HepG2 (cell line): ENCODE results near the gene RIPOR3. TPM values are rescaled to one million over a fixed set of nuclear protein-coding genes. Genes with fewer than 3 reads are reported as not detected.
A peak's percentile ranks its signal among the peaks of the same experiment; 100 is the strongest.

Experiments
- CCAR2 ChIP-seq: fragments of 200-400 bp; formaldehyde crosslinking; optimal IDR thresholded peaks from 2 replicates; pipeline ENCODE3; 2018; ENCODE audit warnings: low read depth, mild to moderate bottlenecking, low read length, moderate library complexity
- FOXP1 ChIP-seq, 2 experiments: fragments of 450-650 bp in 1 of 2; IDR thresholded peaks; 2 replicates each; pipeline ENCODE4 v1.6.1; 2017 to 2018; ENCODE audit warnings: antibody characterized with exemption in 1 of 2
- KAT2B ChIP-seq: fragments of 150-350 bp; IDR thresholded peaks from 2 replicates; pipeline ENCODE4 v1.6.1; 2014; ENCODE audit warnings: low read depth, low read length, borderline replicate concordance
- NCOA5 ChIP-seq: sonication (generic); formaldehyde crosslinking; IDR thresholded peaks from 2 replicates; pipeline ENCODE4 v1.4.0; 2020; ENCODE audit warnings: missing genetic modification reagents
- PAX8 ChIP-seq: sonication (generic); formaldehyde crosslinking; IDR thresholded peaks from 2 replicates; pipeline ENCODE4 v1.8.0; 2022; ENCODE audit warnings: mild to moderate bottlenecking, missing genetic modification reagents, borderline replicate concordance
- PHF20 ChIP-seq: sonication (generic); formaldehyde crosslinking; IDR thresholded peaks from 2 replicates; pipeline ENCODE4 v1.5.0; 2020; ENCODE audit warnings: mild to moderate bottlenecking, missing genetic modification reagents
- POLR2AphosphoS5 ChIP-seq: IDR thresholded peaks from 2 replicates; pipeline ENCODE4 v1.6.1; 2012; ENCODE audit warnings: low read depth, low read length
- RBFOX2 ChIP-seq: fragments of 200-400 bp; formaldehyde crosslinking; IDR thresholded peaks from 2 replicates; pipeline ENCODE4 v1.6.1; 2017; ENCODE audit warnings: low read depth, mild to moderate bottlenecking, low read length
- RBM22 ChIP-seq: fragments of 200-400 bp; formaldehyde crosslinking; optimal IDR thresholded peaks from 2 replicates; pipeline ENCODE3; 2017; ENCODE audit warnings: mild to moderate bottlenecking, low read length, moderate library complexity
- SIN3A ChIP-seq: IDR thresholded peaks from 2 replicates; pipeline ENCODE4 v1.6.1; 2011; ENCODE audit warnings: low read depth, mild to moderate bottlenecking, control low read depth, low read length, borderline replicate concordance
- ZBTB20 ChIP-seq: sonication (generic); formaldehyde crosslinking; IDR thresholded peaks from 2 replicates; pipeline ENCODE4 v1.8.1; 2023; ENCODE audit warnings: missing genetic modification reagents, low read depth, mild to moderate bottlenecking, borderline replicate concordance
- ZMAT3 ChIP-seq: sonication (generic); formaldehyde crosslinking; conservative IDR thresholded peaks from 2 replicates; pipeline ENCODE4 v1.7.0; 2021; ENCODE audit warnings: missing genetic modification reagents
- ZNF230 ChIP-seq: sonication (generic); formaldehyde crosslinking; IDR thresholded peaks from 2 replicates; pipeline ENCODE4 v1.4.0; 2020; ENCODE audit warnings: mild to moderate bottlenecking, missing genetic modification reagents
- ZNF329 ChIP-seq: sonication (generic); formaldehyde crosslinking; IDR thresholded peaks from 2 replicates; pipeline ENCODE4 v1.9.0; 2021; ENCODE audit warnings: low read depth, mild to moderate bottlenecking, missing genetic modification reagents
- ZNF496 ChIP-seq: sonication (generic); formaldehyde crosslinking; IDR thresholded peaks from 2 replicates; pipeline ENCODE4 v1.8.1; 2023; ENCODE audit warnings: mild to moderate bottlenecking, moderate library complexity, missing genetic modification reagents; ENCODE audit not compliant: insufficient replicate concordance
- ZNF616 ChIP-seq: sonication (generic); formaldehyde crosslinking; IDR thresholded peaks from 2 replicates; pipeline ENCODE4 v1.5.0; 2020; ENCODE audit warnings: low read depth, mild to moderate bottlenecking, missing genetic modification reagents
- ZNF652 ChIP-seq: IDR thresholded peaks from 2 replicates; pipeline ENCODE4 v1.6.1; 2016; ENCODE audit warnings: low read depth, borderline replicate concordance
- polyA plus RNA-seq, 8 experiments: library from polyadenylated mRNA; depleted of rRNA in 3 of 8; stranded (reverse) in 7 of 8; unstranded in 1 of 8; fragments of >200 nt; fragmentation: Illumina TruSeq in 4 of 8; extraction: Trizol in 4 of 8; gene quantifications; 2 replicates each; pipeline versions ENCODE4 v1.2.1 to v1.2.3, GENCODE V29; 2011 to 2016; ENCODE audit warnings: low read depth in 4 of 8, missing spikeins in 1 of 8, mixed read lengths in 1 of 8; ENCODE audit not compliant: insufficient read depth in 1 of 8
- total RNA-seq, 5 experiments: library from RNA; depleted of rRNA; stranded (reverse); fragments of >200 nt; fragmentation: Illumina TruSeq; extraction: Trizol; gene quantifications; 2 replicates each; pipeline ENCODE4 v1.2.3, GENCODE V29; 2016; ENCODE audit warnings: low read depth in 1 of 5
- TF ChIP-seq, protein P1 (sequence below): fragments of 450-650 bp; IDR thresholded peaks from 2 replicates; pipeline ENCODE4 v1.6.1; 2016
- TF ChIP-seq, protein P2 (sequence below), 2 experiments: sonication (generic) in 1 of 2; formaldehyde crosslinking in 1 of 2; IDR thresholded peaks; 2 replicates each; pipeline versions ENCODE4 v1.4.0 to v1.6.1; 2018 to 2020; ENCODE audit warnings: missing genetic modification reagents in 2 of 2, borderline replicate concordance in 1 of 2, low read depth in 1 of 2, mild to moderate bottlenecking in 1 of 2, missing biosample characterization in 1 of 2
- TF ChIP-seq, protein P3 (sequence below): sonication (generic); formaldehyde crosslinking; IDR thresholded peaks from 2 replicates; pipeline ENCODE4 v1.4.0; 2020; ENCODE audit warnings: missing genetic modification reagents

RIPOR3 gene
- total and polyA plus RNA-seq, 2 of the 13 experiments (the other 11 are each of a cell fraction or from before 2014, with no cell fraction given): 0.18 TPM; not detected in 1

DNA sequence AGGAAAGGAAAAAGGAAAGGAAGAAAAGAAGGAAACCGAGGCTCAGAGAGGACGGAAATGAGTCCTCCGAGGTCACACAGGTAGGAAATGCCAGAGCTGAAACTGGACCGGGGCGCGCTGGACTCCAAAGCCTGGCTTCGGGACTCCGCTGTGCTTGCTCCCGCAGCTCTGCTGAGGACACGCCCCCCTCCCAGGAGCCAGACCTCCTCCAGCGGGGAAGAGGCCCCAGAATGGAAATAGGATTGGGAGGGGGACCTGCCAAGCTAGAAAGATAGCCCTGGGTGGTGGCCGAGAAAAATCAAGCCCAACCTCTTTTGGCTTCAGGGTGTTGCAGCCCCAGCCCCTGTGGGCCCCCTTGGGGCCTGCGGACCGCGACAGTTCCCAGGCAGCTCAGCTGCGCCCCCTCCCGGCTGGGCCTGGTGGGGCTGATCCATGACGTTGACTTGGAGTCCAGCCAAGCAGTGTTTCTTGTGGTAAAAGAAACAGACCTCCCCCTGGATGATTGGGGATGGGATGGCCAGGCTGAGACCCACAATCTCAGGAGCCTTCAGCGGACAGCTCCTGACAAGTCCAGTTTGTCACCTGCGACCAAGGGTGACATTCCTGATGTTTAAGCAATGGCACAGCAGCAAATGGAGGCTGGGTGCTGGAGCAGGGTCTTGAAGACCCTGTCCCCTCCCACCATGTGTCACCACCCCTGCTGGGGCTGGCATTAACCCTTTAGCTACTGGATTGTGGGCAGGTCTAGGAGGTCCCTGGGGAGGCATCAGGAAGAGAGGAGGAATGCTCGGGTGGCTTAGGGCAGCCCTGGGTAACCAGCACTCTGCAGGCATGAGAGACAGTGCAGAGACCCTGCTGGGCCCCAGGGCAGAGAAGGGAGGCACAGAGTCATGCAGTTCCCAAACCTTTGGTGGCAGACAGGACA, 55.4 kb downstream of the RIPOR3 start (continued):
- TF ChIP-seq ZNF329 (CRISPR knock-in tag): no peak
- TF ChIP-seq ZNF230 (CRISPR knock-in tag): 0 out of 2 replicates have a peak, but pooled peaks have one; percentile 16
- TF ChIP-seq SIN3A: no peak
- TF ChIP-seq RBM22: no peak
- TF ChIP-seq, protein P1, sequence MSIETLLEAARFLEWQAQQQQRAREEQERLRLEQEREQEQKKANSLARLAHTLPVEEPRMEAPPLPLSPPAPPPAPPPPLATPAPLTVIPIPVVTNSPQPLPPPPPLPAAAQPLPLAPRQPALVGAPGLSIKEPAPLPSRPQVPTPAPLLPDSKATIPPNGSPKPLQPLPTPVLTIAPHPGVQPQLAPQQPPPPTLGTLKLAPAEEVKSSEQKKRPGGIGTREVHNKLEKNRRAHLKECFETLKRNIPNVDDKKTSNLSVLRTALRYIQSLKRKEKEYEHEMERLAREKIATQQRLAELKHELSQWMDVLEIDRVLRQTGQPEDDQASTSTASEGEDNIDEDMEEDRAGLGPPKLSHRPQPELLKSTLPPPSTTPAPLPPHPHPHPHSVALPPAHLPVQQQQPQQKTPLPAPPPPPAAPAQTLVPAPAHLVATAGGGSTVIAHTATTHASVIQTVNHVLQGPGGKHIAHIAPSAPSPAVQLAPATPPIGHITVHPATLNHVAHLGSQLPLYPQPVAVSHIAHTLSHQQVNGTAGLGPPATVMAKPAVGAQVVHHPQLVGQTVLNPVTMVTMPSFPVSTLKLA: no peak
- TF ChIP-seq, protein P2, sequence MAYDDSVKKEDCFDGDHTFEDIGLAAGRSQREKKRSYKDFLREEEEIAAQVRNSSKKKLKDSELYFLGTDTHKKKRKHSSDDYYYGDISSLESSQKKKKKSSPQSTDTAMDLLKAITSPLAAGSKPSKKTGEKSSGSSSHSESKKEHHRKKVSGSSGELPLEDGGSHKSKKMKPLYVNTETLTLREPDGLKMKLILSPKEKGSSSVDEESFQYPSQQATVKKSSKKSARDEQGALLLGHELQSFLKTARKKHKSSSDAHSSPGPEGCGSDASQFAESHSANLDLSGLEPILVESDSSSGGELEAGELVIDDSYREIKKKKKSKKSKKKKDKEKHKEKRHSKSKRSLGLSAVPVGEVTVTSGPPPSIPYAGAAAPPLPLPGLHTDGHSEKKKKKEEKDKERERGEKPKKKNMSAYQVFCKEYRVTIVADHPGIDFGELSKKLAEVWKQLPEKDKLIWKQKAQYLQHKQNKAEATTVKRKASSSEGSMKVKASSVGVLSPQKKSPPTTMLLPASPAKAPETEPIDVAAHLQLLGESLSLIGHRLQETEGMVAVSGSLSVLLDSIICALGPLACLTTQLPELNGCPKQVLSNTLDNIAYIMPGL (CRISPR knock-in tag; IDR thresholded peaks at IDR 0.05; ENCODE audit: borderline replicate concordance in 1 of 2, low read depth in 1 of 2): peak; percentile 91; a peak in 3 of 4 replicates
- no peak for TF ChIP-seq ZNF496 (CRISPR knock-in tag)
- no peak for TF ChIP-seq ZNF616 (CRISPR knock-in tag)
- TF ChIP-seq, protein P3, sequence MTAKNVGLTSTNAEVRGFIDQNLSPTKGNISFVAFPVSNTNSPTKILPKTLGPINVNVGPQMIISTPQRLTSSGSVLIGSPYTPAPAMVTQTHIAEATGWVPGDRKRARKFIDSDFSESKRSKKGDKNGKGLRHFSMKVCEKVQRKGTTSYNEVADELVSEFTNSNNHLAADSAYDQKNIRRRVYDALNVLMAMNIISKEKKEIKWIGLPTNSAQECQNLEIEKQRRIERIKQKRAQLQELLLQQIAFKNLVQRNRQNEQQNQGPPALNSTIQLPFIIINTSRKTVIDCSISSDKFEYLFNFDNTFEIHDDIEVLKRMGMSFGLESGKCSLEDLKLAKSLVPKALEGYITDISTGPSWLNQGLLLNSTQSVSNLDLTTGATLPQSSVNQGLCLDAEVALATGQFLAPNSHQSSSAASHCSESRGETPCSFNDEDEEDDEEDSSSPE (CRISPR knock-in tag): no peak
- TF ChIP-seq POLR2AphosphoS5: no peak
- TF ChIP-seq NCOA5 (CRISPR knock-in tag): no peak
- TF ChIP-seq FOXP1 (IDR thresholded peaks at IDR 0.05): no peak
- 0 out of 2 replicates have a peak, but pooled peaks have one; percentile 6 for TF ChIP-seq FOXP1 (CRISPR knock-in tag; IDR thresholded peaks at IDR 0.05)
- TF ChIP-seq PHF20 (CRISPR knock-in tag): no peak; the same call in 1 of the 2 replicates
- TF ChIP-seq ZMAT3 (CRISPR knock-in tag): peak; percentile 61
- no peak for TF ChIP-seq CCAR2
- TF ChIP-seq PAX8: 0 out of 2 replicates have a peak, but pooled peaks have one; percentile 37
- peak; percentile 90 for TF ChIP-seq ZNF652 (CRISPR knock-in tag)
- TF ChIP-seq KAT2B: no peak
- no peak for TF ChIP-seq RBFOX2
- TF ChIP-seq ZBTB20 (CRISPR knock-in tag): 0 out of 2 replicates have a peak, but pooled peaks have one; percentile 29
